Kidney epithelial cell (primary cell): Measurements from ENCODE around the gene GSKIP. TPM values are rescaled to one million over a fixed set of nuclear protein-coding genes. Genes with fewer than 3 reads are reported as not detected.

Experiments used
- DNase-seq: peaks from one replicate; pipeline ENCODE4 v3.0.0-alpha.2; 2010; ENCODE audit warnings: low read depth
- H3K27me3 ChIP-seq: 2 replicates; pipeline ENCODE4 v1.6.0; 2011; ENCODE audit warnings: low read length; ENCODE audit not compliant: control insufficient read depth, insufficient read depth
- H3K36me3 ChIP-seq: 2 replicates; pipeline ENCODE4 v1.5.1; 2011; ENCODE audit warnings: low read length; ENCODE audit not compliant: control insufficient read depth, insufficient read depth
- H3K4me3 ChIP-seq: 2 replicates; pipeline ENCODE4 v1.5.1; 2011; ENCODE audit warnings: low read depth, mild to moderate bottlenecking, control low read depth, low read length
- CTCF ChIP-seq: IDR thresholded peaks from 2 replicates; pipeline ENCODE4 v1.5.1; 2011; ENCODE audit warnings: mild to moderate bottlenecking, moderate library complexity, low read length, control low read depth, inconsistent platforms; ENCODE audit not compliant: insufficient read depth, poor library complexity, severe bottlenecking
- total RNA-seq: library from RNA; depleted of rRNA; stranded (reverse); fragments of >200 nt; gene quantifications from 2 replicates; pipeline ENCODE4 v1.2.3, GENCODE V29; 2015

GSKIP gene
- 42.8 and 45.9 TPM in 2 replicates for total RNA-seq

GRCh38 chr14:96362965-96363750 lies at the start of gene GSKIP, which contains the start of gene ATG2B:
Gene GSKIP (plus strand): TSS chr14:96363526. CDS start chr14:96382248, 18,722 bp downstream.
Gene ATG2B (minus strand): TSS chr14:96363341. CDS start chr14:96362976, 365 bp downstream.
- Histone ChIP-seq H3K27me3 (no peaks in the 10 kb centered on the region), H3K4me3 (peak within 1 kb of the TSS; percentile 97), H3K36me3 (no peaks in the 10 kb centered on the region)
- peak; percentile 38 for DNase-seq
- no peak for TF ChIP-seq CTCF

- no peak for DNase-seq
- TF ChIP-seq CTCF, result no peak
- no peaks in the 10 kb centered on the region for H3K36me3 ChIP-seq
- H3K27me3 ChIP-seq, result no peaks in the 10 kb centered on the region
- no peak overlapping the region for H3K4me3 ChIP-seq
These were observed 47.2 kb upstream of the GSKIP start for GRCh38 chr14:96316087-96316486.

- Histone ChIP-seq H3K27me3 (no peaks in the 10 kb centered on the region), H3K36me3 (no peaks in the 10 kb centered on the region), H3K4me3 (no peak overlapping the region)
- TF ChIP-seq CTCF, result no peak
- no peak for DNase-seq
These were observed 44.5 kb upstream of the GSKIP start for GRCh38 chr14:96318836-96319235.

- no peaks in the 10 kb centered on the region for H3K27me3 ChIP-seq
- H3K36me3 ChIP-seq, result no peaks in the 10 kb centered on the region
- no peak for DNase-seq
- no peak for TF ChIP-seq CTCF
- H3K4me3 ChIP-seq, result no peak overlapping the region
These were observed 42.7 kb upstream of the GSKIP start for GRCh38 chr14:96320605-96321004.

GRCh38 chr14:96324219-96324618 lies 39.1 kb upstream of the GSKIP start:
- no peak overlapping the region for H3K4me3 ChIP-seq
- no peaks in the 10 kb centered on the region for H3K27me3 ChIP-seq
- no peak for DNase-seq
- H3K36me3 ChIP-seq, result no peaks in the 10 kb centered on the region
- no peak for TF ChIP-seq CTCF

GRCh38 chr14:96338551-96338950 lies 24.8 kb upstream of the GSKIP start:
- no peak for DNase-seq
- Histone ChIP-seq H3K27me3 (no peaks in the 10 kb centered on the region), H3K36me3 (no peaks in the 10 kb centered on the region), H3K4me3 (no peak overlapping the region)
- no peak for TF ChIP-seq CTCF
